ENCODE data around the gene LRRC56.
"Not testable (repeated sequence)": the region's sequence is repeated elsewhere in the genome, so short reads cannot be mapped to it uniquely, and the experiment has no call there.

LRRC56 gene

GRCh38 chr11:502288-503178, 34.8 kb upstream of the LRRC56 start:
- DNase-seq, result no peak

GRCh38 chr11:503179-503981, 33.9 kb upstream of the LRRC56 start:
- DNase-seq, result peak; percentile 88

- peak; percentile 84 for DNase-seq
Measured at GRCh38 chr11:504053-504993, 33.0 kb upstream of the LRRC56 start.

- DNase-seq, result no peak
Measured at GRCh38 chr11:504994-505344, 32.4 kb upstream of the LRRC56 start.

GRCh38 chr11:506238-506994, 30.9 kb upstream of the LRRC56 start:
- peak; percentile 98 for DNase-seq

- peak; percentile 98 for DNase-seq
Measured at GRCh38 chr11:506995-507726, 30.2 kb upstream of the LRRC56 start, which contains the start of gene RNH1. RNH1 (minus strand) TSS chr11:507242; CDS start chr11:502162, 5,080 bp downstream.

- no peak for DNase-seq
Measured at GRCh38 chr11:507727-508515, 29.4 kb upstream of the LRRC56 start.

- no peak for DNase-seq
Measured at GRCh38 chr11:508956-509355, 28.4 kb upstream of the LRRC56 start.

- no peak for DNase-seq
Measured at GRCh38 chr11:512761-513595, 24.3 kb upstream of the LRRC56 start.

- DNase-seq, result no peak
Measured at GRCh38 chr11:514606-515005, 22.7 kb upstream of the LRRC56 start.

GRCh38 chr11:515131-515530, 22.2 kb upstream of the LRRC56 start:
- no peak for DNase-seq

- no peak for DNase-seq
Measured at GRCh38 chr11:516400-516799, 20.9 kb upstream of the LRRC56 start.

- DNase-seq, result not testable (repeated sequence)
Measured at GRCh38 chr11:516918-517685, 20.2 kb upstream of the LRRC56 start.

GRCh38 chr11:518463-519202, 18.7 kb upstream of the LRRC56 start:
- peak; percentile 95 for DNase-seq

GRCh38 chr11:520428-521176, 16.7 kb upstream of the LRRC56 start:
- DNase-seq, result peak; percentile 31

- DNase-seq, result no peak
Measured at GRCh38 chr11:521177-521688, 16.1 kb upstream of the LRRC56 start.

GRCh38 chr11:526192-526591, 11.1 kb upstream of the LRRC56 start:
- no peak for DNase-seq
